ENCODE measurements around the gene C14orf180. TPM values are rescaled to one million over a fixed set of nuclear protein-coding genes. Genes with fewer than 3 reads are reported as not detected.

The C14orf180 gene
- total RNA-seq, 2 donors from 2014 or later = 19.4 TPM; not detected in 1

DNA sequence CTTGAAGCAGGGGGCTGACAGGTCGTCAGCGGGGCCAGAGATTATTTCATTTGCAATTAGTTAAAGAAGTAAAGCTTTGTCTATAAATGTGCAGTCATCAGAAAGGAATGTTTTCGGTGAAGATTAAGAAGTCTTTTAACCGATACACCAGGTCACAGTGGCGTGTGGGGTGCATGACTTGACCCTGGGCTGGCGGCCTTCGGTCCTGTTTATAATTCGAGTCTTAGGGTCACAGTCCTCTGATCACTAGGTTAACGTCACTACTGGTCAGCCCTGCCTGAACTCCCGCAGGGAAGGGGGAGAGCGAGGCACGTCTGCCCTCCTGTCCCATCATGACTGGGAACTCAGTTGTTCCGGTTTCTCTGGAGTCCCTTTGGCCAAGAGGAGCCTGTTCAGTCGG lies 5.0 kb upstream of the C14orf180 start:
- H3K9me3 ChIP-seq = no peaks in the 10 kb centered on the region
- H3K27ac ChIP-seq = no peak overlapping the region
- no peak for ATAC-seq
- peaks cover 26% of the 10 kb centered on the region for H3K4me1 ChIP-seq
- WGBS, 2 donors = 56 to 69% methylated on average over 14 of the region's 14 CpGs
- H3K36me3 ChIP-seq (replicated peaks in 1 of 2; ENCODE audit: insufficient read depth in 1 of 2, low read depth in 2 of 2) = no peaks in the 10 kb centered on the region
- H3K27me3 ChIP-seq = no peaks in the 10 kb centered on the region
- intact Hi-C loops (cut with DNase I) = loop anchor here (5.0 kb wide), 1 partner anchor 492 kb away; no protein-coding TSS in a partner anchor
- H3K4me3 ChIP-seq = no peak overlapping the region
- no peak for DNase-seq
- TF ChIP-seq CTCF (IDR thresholded peaks at IDR 0.05) (no peak), POLR2A (IDR thresholded peaks at IDR 0.05) (no peak)

GRCh38 chr14:104574978-104575583 lies 4.5 kb upstream of the C14orf180 start:
- intact Hi-C loops (cut with DNase I) = loop anchor here (5.0 kb wide), 1 partner anchor 493 kb away; no protein-coding TSS in a partner anchor
- Histone ChIP-seq H3K27ac (no peak overlapping the region), H3K4me3 (no peak overlapping the region), H3K4me1 (peaks cover 32% of the 10 kb centered on the region), H3K9me3 (no peaks in the 10 kb centered on the region), H3K36me3 (replicated peaks in 1 of 2; ENCODE audit: insufficient read depth in 1 of 2, low read depth in 2 of 2) (no peaks in the 10 kb centered on the region), H3K27me3 (no peaks in the 10 kb centered on the region)
- no peak for DNase-seq
- 77 to 81% methylated on average over 21 to 31 of the region's 31 CpGs for WGBS, 2 donors
- TF ChIP-seq CTCF (IDR thresholded peaks at IDR 0.05) = no peak
- TF ChIP-seq POLR2A (IDR thresholded peaks at IDR 0.05) = no peak
- ATAC-seq = no peak

DNA sequence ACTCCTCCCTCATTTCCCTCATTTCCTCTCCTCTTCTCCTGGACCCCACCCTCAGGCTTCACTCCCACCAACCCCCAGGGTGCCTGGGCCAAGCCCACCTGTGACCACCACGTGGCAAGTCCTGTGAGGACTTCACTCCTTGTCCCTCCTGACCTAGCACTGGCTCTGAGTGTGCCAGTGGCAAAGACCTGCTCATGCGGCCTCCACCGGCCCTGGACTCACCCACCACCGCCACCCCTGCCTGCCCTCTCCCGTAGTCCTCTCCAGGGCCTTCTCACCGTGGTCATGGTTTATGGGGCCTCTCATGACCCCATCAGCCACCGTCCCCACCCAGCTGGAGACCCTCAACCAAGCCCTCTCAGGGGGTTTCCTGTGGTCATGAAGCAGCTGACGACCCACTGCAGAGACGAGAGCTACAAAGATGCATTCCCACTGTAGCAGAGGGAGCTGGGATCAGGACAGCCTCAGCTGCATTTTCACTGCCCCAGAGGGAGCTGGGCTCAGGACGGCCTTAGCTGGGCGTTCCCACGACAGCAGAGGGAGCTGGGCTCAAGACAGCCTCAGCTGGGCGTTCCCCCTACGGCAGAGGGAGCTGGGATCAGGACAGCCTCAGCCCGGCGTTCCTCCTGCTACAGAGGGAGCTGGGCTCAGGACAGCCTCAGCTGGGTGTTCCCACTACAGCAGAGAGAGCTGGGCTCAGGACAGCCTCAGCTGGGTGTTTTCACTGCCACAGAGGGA lies 3.2 kb upstream of the C14orf180 start:
- DNase-seq = no peak
- TF ChIP-seq POLR2A (IDR thresholded peaks at IDR 0.05) (no peak), CTCF (IDR thresholded peaks at IDR 0.05) (no peak)
- Histone ChIP-seq H3K9me3 (no peaks in the 10 kb centered on the region), H3K4me1 (peaks cover 45% of the 10 kb centered on the region), H3K27ac (no peak overlapping the region), H3K27me3 (no peaks in the 10 kb centered on the region), H3K4me3 (no peak overlapping the region), H3K36me3 (replicated peaks in 1 of 2; ENCODE audit: insufficient read depth in 1 of 2, low read depth in 2 of 2) (no peaks in the 10 kb centered on the region)
- WGBS, 2 donors = 64 to 66% methylated on average over 11 to 15 of the region's 16 CpGs
- intact Hi-C loops (cut with DNase I) = no loop called here
- no peak for ATAC-seq

DNA sequence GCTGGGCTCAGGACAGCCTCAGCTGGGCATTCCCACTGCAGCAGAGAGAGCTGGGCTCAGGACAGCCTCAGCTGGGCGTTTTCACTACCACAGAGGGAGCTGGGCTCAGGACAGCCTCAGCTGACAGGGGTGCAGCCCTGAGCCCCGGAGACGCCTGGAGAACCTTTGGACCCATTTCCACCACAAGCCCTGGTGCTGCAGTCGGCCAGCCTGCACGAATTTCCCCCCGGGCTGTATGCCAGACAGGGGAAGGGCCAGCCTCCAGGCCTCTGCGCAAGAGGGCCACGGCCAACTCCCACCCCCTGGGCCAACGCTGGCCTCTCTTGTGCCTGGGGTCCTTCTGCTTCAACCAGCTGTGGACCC lies 2.6 kb upstream of the C14orf180 start:
- Histone ChIP-seq H3K4me3 (no peak overlapping the region), H3K36me3 (replicated peaks in 1 of 2; ENCODE audit: insufficient read depth in 1 of 2, low read depth in 2 of 2) (no peaks in the 10 kb centered on the region), H3K27me3 (no peaks in the 10 kb centered on the region), H3K4me1 (peaks cover 50% of the 10 kb centered on the region), H3K9me3 (no peaks in the 10 kb centered on the region), H3K27ac (no peak overlapping the region)
- TF ChIP-seq POLR2A (IDR thresholded peaks at IDR 0.05) (no peak), CTCF (IDR thresholded peaks at IDR 0.05) (no peak)
- 59% methylated on average over 8 of the region's 9 CpGs; no CpG with 5 or more reads in 1 of the 2 donors for WGBS, 2 donors
- intact Hi-C loops (cut with DNase I) = no loop called here
- ATAC-seq = no peak
- peak in 2 of 4 donors; percentile 17 to 39 for DNase-seq
